ENCODE measurements around the gene TIMP2.
"Not testable (repeated sequence)": the region's sequence is repeated elsewhere in the genome, so short reads cannot be mapped to it uniquely, and the experiment has no call there.

TIMP2 gene

GRCh38 chr17:78904371-78904770 is 20.8 kb downstream of the TIMP2 start:
- intact Hi-C loops (cut with DNase I; ENCODE audit: low total_unique reads) = loop anchor here (5.0 kb wide), 1 partner anchor 53 kb away; no protein-coding TSS in a partner anchor

GRCh38 chr17:78903101-78903779 is 21.9 kb downstream of the TIMP2 start, which contains the start of gene CEP295NL:
CEP295NL (minus strand) TSS chr17:78903201; CDS start chr17:78901828, 1,373 bp downstream.
- Histone ChIP-seq H3K4me1 (peaks cover 0 to 88% (median 44%) of the 10 kb centered on the region in 4 donors), H3K27ac (peak within 1 kb of the TSS in 1 of 2 donors; percentile 45), H3K36me3 (peaks cover 0 to 30% (median 6%) of the 10 kb centered on the region in 3 donors), H3K27me3 (no peaks in the 10 kb centered on the region), H3K4me3 (no peak within 1 kb of the TSS), H3K9me3 (no peaks in the 10 kb centered on the region)
- DNase-seq = no peak
- intact Hi-C loops (cut with DNase I; ENCODE audit: low total_unique reads) = loop anchor here (5.0 kb wide), 1 partner anchor 54 kb away; no protein-coding TSS in a partner anchor
- no peak for TF ChIP-seq CTCF (IDR thresholded peaks at IDR 0.05)

More at GRCh38 chr17:78904371-78904770, 20.8 kb downstream of the TIMP2 start:
- DNase-seq = no peak
- Histone ChIP-seq H3K36me3 (peaks cover 0 to 29% (median 6%) of the 10 kb centered on the region in 3 donors), H3K4me1 (peaks cover 0 to 88% (median 42%) of the 10 kb centered on the region in 4 donors), H3K9me3 (no peaks in the 10 kb centered on the region), H3K27me3 (no peaks in the 10 kb centered on the region), H3K4me3 (no peak overlapping the region), H3K27ac (no peak overlapping the region)
- no peak for TF ChIP-seq CTCF (IDR thresholded peaks at IDR 0.05)

- H3K9me3 ChIP-seq, H3K27me3 ChIP-seq, DNase-seq, H3K27ac ChIP-seq, H3K4me3 ChIP-seq: not testable (repeated sequence)
- Histone ChIP-seq H3K4me1 (peaks cover 0 to 91% (median 53%) of the 10 kb centered on the region in 4 donors), H3K36me3 (peaks cover 0 to 35% (median 6%) of the 10 kb centered on the region in 3 donors)
- intact Hi-C loops (cut with DNase I; ENCODE audit: low total_unique reads) = loop anchor here (5.0 kb wide), 1 partner anchor 55 kb away; no protein-coding TSS in a partner anchor
These were observed 23.0 kb downstream of the TIMP2 start for GRCh38 chr17:78902231-78902630.

- Histone ChIP-seq H3K4me1 (peaks cover 0 to 95% (median 55%) of the 10 kb centered on the region in 4 donors), H3K36me3 (peaks cover 0 to 35% (median 6%) of the 10 kb centered on the region in 3 donors), H3K27ac (no peak overlapping the region), H3K27me3 (no peaks in the 10 kb centered on the region), H3K9me3 (no peaks in the 10 kb centered on the region), H3K4me3 (no peak overlapping the region)
- intact Hi-C loops (cut with DNase I; ENCODE audit: low total_unique reads) = loop anchor here (5.0 kb wide), 1 partner anchor 55 kb away; no protein-coding TSS in a partner anchor
- no peak for DNase-seq
- no peak for TF ChIP-seq CTCF (IDR thresholded peaks at IDR 0.05)
These were observed 23.4 kb downstream of the TIMP2 start for GRCh38 chr17:78901806-78902205.

GRCh38 chr17:78900816-78901215 is 24.4 kb downstream of the TIMP2 start:
- no peak overlapping the region for H3K4me3 ChIP-seq
- H3K27ac ChIP-seq = peak overlapping the region; percentile 41 to 66
- no peak for DNase-seq
- H3K9me3 ChIP-seq = no peaks in the 10 kb centered on the region
- no peaks in the 10 kb centered on the region for H3K27me3 ChIP-seq
- H3K36me3 ChIP-seq = peaks cover 0 to 35% (median 6%) of the 10 kb centered on the region in 3 donors
- no peak for TF ChIP-seq CTCF (IDR thresholded peaks at IDR 0.05)
- peaks cover 0 to 95% (median 64%) of the 10 kb centered on the region in 4 donors for H3K4me1 ChIP-seq
- intact Hi-C loops (cut with DNase I; ENCODE audit: low total_unique reads) = loop anchor here (5.0 kb wide), 1 partner anchor 56 kb away; no protein-coding TSS in a partner anchor
